HepG2 (cell line): ENCODE results near the gene SP4. TPM values are rescaled to one million over a fixed set of nuclear protein-coding genes. Genes with fewer than 3 reads are reported as not detected.

ENCODE experiments used
- HMGA1 ChIP-seq: sonication (generic); formaldehyde crosslinking; conservative IDR thresholded peaks from 2 replicates; pipeline ENCODE4 v1.4.0; 2020; ENCODE audit warnings: missing genetic modification reagents
- MED1 ChIP-seq: sonication (generic); formaldehyde crosslinking; IDR thresholded peaks from 2 replicates; pipeline ENCODE4 v1.4.0; 2020; ENCODE audit warnings: missing genetic modification reagents
- SSRP1 ChIP-seq: IDR thresholded peaks from 2 replicates; pipeline ENCODE4 v1.6.1; 2016; ENCODE audit warnings: control low read depth
- ZBTB8A ChIP-seq: sonication (generic); formaldehyde crosslinking; IDR thresholded peaks from 2 replicates; pipeline ENCODE4 v1.4.0; 2020; ENCODE audit warnings: mild to moderate bottlenecking, low read depth, missing genetic modification reagents, borderline replicate concordance
- ZNF180 ChIP-seq: sonication (generic); formaldehyde crosslinking; IDR thresholded peaks from 2 replicates; pipeline ENCODE4 v1.4.0; 2020; ENCODE audit warnings: low read depth, missing genetic modification reagents, borderline replicate concordance
- ZNF766 ChIP-seq: sonication (generic); formaldehyde crosslinking; IDR thresholded peaks from 2 replicates; pipeline ENCODE4 v1.5.0; 2020; ENCODE audit warnings: missing genetic modification reagents, borderline replicate concordance
- polyA plus RNA-seq, 8 experiments: library from polyadenylated mRNA; depleted of rRNA in 3 of 8; stranded (reverse) in 7 of 8; unstranded in 1 of 8; fragments of >200 nt; fragmentation: Illumina TruSeq in 4 of 8; extraction: Trizol in 4 of 8; gene quantifications; 2 replicates each; pipeline versions ENCODE4 v1.2.1 to v1.2.3, GENCODE V29; 2011 to 2016; ENCODE audit warnings: low read depth in 4 of 8, missing spikeins in 1 of 8, mixed read lengths in 1 of 8; ENCODE audit not compliant: insufficient read depth in 1 of 8
- total RNA-seq, 5 experiments: library from RNA; depleted of rRNA; stranded (reverse); fragments of >200 nt; fragmentation: Illumina TruSeq; extraction: Trizol; gene quantifications; 2 replicates each; pipeline ENCODE4 v1.2.3, GENCODE V29; 2016; ENCODE audit warnings: low read depth in 1 of 5
- TF ChIP-seq, protein P1 (sequence below): sonication (generic); formaldehyde crosslinking; conservative IDR thresholded peaks from 2 replicates; pipeline ENCODE4 v1.8.0; 2022; ENCODE audit warnings: missing genetic modification reagents
- TF ChIP-seq, protein P2 (sequence below): fragments of 450-650 bp; IDR thresholded peaks from 2 replicates; pipeline ENCODE4 v1.6.1; 2017; ENCODE audit warnings: mild to moderate bottlenecking
- TF ChIP-seq, protein P3 (sequence below): sonication (generic); formaldehyde crosslinking; conservative IDR thresholded peaks from 2 replicates; pipeline ENCODE4 v1.4.0; 2020; ENCODE audit warnings: missing genetic modification reagents

SP4 gene
- total and polyA plus RNA-seq, 2 of the 13 experiments (the other 11 are each of a cell fraction or from before 2014, with no cell fraction given) = 2.7 to 4.8 TPM

DNA sequence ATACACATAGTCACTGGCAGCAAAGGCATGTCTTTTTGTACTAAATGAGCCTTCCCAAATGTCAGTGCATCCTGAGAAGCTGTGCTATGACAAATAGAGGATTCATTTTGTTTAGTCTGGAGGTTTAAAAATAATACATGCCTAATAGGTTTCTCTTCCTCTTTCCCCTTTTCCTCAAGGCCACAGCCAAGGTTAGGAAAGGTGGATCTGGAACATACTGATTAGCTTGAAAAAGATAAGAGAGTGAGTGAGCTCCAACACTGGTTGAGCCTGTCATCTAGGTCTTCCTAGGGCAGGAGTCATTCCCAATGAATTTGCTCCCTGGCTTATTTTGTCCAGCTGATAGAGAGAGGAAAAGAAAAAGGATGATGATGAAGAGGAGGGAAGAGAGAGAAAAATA, 14.4 kb upstream of the SP4 start (continued):
- TF ChIP-seq, protein P1, sequence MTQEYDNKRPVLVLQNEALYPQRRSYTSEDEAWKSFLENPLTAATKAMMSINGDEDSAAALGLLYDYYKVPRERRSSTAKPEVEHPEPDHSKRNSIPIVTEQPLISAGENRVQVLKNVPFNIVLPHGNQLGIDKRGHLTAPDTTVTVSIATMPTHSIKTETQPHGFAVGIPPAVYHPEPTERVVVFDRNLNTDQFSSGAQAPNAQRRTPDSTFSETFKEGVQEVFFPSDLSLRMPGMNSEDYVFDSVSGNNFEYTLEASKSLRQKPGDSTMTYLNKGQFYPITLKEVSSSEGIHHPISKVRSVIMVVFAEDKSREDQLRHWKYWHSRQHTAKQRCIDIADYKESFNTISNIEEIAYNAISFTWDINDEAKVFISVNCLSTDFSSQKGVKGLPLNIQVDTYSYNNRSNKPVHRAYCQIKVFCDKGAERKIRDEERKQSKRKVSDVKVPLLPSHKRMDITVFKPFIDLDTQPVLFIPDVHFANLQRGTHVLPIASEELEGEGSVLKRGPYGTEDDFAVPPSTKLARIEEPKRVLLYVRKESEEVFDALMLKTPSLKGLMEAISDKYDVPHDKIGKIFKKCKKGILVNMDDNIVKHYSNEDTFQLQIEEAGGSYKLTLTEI (CRISPR knock-in tag) = no peak
- TF ChIP-seq ZNF180 (CRISPR knock-in tag) (no peak), ZBTB8A (CRISPR knock-in tag) (no peak), MED1 (no peak), ZNF766 (CRISPR knock-in tag) (no peak), HMGA1 (CRISPR knock-in tag) (no peak), SSRP1 (CRISPR knock-in tag) (no peak)
- TF ChIP-seq, protein P2, sequence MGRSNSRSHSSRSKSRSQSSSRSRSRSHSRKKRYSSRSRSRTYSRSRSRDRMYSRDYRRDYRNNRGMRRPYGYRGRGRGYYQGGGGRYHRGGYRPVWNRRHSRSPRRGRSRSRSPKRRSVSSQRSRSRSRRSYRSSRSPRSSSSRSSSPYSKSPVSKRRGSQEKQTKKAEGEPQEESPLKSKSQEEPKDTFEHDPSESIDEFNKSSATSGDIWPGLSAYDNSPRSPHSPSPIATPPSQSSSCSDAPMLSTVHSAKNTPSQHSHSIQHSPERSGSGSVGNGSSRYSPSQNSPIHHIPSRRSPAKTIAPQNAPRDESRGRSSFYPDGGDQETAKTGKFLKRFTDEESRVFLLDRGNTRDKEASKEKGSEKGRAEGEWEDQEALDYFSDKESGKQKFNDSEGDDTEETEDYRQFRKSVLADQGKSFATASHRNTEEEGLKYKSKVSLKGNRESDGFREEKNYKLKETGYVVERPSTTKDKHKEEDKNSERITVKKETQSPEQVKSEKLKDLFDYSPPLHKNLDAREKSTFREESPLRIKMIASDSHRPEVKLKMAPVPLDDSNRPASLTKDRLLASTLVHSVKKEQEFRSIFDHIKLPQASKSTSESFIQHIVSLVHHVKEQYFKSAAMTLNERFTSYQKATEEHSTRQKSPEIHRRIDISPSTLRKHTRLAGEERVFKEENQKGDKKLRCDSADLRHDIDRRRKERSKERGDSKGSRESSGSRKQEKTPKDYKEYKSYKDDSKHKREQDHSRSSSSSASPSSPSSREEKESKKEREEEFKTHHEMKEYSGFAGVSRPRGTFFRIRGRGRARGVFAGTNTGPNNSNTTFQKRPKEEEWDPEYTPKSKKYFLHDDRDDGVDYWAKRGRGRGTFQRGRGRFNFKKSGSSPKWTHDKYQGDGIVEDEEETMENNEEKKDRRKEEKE = no peak
- TF ChIP-seq, protein P3, sequence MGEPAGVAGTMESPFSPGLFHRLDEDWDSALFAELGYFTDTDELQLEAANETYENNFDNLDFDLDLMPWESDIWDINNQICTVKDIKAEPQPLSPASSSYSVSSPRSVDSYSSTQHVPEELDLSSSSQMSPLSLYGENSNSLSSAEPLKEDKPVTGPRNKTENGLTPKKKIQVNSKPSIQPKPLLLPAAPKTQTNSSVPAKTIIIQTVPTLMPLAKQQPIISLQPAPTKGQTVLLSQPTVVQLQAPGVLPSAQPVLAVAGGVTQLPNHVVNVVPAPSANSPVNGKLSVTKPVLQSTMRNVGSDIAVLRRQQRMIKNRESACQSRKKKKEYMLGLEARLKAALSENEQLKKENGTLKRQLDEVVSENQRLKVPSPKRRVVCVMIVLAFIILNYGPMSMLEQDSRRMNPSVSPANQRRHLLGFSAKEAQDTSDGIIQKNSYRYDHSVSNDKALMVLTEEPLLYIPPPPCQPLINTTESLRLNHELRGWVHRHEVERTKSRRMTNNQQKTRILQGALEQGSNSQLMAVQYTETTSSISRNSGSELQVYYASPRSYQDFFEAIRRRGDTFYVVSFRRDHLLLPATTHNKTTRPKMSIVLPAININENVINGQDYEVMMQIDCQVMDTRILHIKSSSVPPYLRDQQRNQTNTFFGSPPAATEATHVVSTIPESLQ (CRISPR knock-in tag) = no peak
